ENCODE results near the gene ZYG11A. TPM values are rescaled to one million over a fixed set of nuclear protein-coding genes. Genes with fewer than 3 reads are reported as not detected.

The ZYG11A gene
- total RNA-seq, 1 donor from 2014 or later = not detected

DNA sequence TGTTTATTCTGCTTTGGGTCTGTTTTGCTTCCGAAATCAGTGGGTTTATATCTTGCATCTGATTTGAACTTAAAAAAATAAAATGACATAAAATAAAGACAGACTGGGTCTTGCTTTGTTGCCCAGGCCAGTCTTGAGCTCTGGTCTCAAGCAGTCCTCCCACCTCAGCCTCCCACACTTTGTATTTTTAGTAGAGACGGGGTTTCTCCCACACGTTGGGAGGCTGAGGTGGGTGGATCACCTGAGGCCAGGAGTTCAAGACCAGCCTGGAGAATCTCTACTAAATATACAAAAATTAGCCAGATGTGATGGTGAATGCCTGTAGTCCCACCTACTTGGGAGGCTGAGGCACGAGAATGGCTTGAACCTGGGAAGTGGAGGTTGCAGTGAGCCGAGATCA lies 5.9 kb downstream of the ZYG11A start:
- no peak for DNase-seq (ENCODE audit: low spot score in 2 of 2)
- intact Hi-C loops (cut with DNase I) = no loop called here
- Histone ChIP-seq H3K27ac (no peak overlapping the region), H3K36me3 (no peaks in the 10 kb centered on the region), H3K27me3 (no peaks in the 10 kb centered on the region), H3K4me1 (no peaks in the 10 kb centered on the region), H3K4me3 (no peak overlapping the region), H3K9me3 (no peaks in the 10 kb centered on the region)
- TF ChIP-seq, protein P1, sequence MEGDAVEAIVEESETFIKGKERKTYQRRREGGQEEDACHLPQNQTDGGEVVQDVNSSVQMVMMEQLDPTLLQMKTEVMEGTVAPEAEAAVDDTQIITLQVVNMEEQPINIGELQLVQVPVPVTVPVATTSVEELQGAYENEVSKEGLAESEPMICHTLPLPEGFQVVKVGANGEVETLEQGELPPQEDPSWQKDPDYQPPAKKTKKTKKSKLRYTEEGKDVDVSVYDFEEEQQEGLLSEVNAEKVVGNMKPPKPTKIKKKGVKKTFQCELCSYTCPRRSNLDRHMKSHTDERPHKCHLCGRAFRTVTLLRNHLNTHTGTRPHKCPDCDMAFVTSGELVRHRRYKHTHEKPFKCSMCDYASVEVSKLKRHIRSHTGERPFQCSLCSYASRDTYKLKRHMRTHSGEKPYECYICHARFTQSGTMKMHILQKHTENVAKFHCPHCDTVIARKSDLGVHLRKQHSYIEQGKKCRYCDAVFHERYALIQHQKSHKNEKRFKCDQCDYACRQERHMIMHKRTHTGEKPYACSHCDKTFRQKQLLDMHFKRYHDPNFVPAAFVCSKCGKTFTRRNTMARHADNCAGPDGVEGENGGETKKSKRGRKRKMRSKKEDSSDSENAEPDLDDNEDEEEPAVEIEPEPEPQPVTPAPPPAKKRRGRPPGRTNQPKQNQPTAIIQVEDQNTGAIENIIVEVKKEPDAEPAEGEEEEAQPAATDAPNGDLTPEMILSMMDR (IDR thresholded peaks at IDR 0.05) = no peak

DNA sequence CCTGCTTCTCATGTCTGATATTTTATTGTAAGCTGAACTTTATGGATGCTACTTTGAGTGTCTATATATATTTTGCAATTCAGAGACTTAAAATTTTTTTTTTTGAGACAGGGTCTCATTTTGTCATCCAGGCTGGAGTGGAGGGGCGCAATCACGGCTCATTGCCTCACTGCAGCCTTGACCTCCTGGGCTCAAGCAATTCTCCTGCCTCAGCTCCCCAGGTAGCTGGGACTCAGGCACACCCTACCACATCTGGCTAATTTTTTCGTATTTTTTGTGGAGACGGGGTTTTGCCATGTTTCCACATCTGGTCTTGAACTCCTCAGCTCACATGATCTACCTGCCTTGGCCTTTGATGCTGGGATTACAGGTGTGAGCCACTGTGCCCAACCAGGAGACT lies 8.4 kb downstream of the ZYG11A start:
- H3K36me3 ChIP-seq = no peaks in the 10 kb centered on the region
- H3K27ac ChIP-seq = no peak overlapping the region
- TF ChIP-seq, protein P1 (IDR thresholded peaks at IDR 0.05) = no peak
- no peaks in the 10 kb centered on the region for H3K4me1 ChIP-seq
- no peak for DNase-seq (ENCODE audit: low spot score in 2 of 2)
- no peaks in the 10 kb centered on the region for H3K27me3 ChIP-seq
- intact Hi-C loops (cut with DNase I) = no loop called here
- H3K4me3 ChIP-seq = no peak overlapping the region
- H3K9me3 ChIP-seq = no peaks in the 10 kb centered on the region

DNA sequence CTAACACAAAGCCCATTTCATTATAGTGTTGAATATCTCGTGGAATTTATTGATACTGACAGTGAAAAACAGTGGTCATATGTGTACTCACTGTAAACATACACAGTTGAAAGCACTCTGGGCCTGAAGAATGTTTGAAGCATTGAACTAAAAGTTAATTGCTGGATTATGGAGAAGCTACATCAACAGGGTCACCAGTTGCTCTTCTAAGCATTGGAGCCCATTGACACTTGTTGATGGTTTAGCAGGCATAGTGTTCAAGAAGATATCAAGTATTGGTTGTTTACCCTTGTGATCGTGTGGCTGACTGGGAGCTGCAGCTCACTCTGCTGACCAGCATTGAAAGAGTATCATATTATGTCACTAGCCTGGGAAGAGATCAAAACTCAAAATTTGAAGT lies 10.3 kb downstream of the ZYG11A start:
- Histone ChIP-seq H3K27ac (no peak overlapping the region), H3K36me3 (no peaks in the 10 kb centered on the region), H3K4me1 (no peaks in the 10 kb centered on the region), H3K9me3 (no peaks in the 10 kb centered on the region), H3K4me3 (no peak overlapping the region), H3K27me3 (no peaks in the 10 kb centered on the region)
- TF ChIP-seq, protein P1 (IDR thresholded peaks at IDR 0.05) = no peak
- intact Hi-C loops (cut with DNase I) = no loop called here
- no peak for DNase-seq (ENCODE audit: low spot score in 2 of 2)

DNA sequence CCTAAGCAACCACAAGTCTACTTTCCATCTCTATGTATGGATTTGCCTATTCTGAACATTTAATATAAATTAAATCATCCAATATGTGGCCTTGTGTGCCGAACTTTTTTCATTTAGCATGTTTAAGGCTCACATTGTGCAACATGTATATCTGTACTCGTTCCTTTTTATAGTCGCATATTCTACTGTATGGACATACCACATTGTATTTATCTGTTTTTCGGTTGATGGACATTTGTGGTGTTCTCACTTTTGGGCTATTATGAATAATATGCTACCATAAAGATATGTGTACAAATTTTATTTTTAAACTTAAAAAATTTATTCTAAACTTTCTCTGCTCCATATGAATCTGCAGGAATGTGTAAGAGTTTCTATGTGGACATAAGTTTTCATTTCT lies 13.0 kb downstream of the ZYG11A start:
- Histone ChIP-seq H3K36me3 (no peaks in the 10 kb centered on the region), H3K4me1 (no peaks in the 10 kb centered on the region), H3K9me3 (no peaks in the 10 kb centered on the region), H3K27ac (no peak overlapping the region), H3K27me3 (no peaks in the 10 kb centered on the region), H3K4me3 (no peak overlapping the region)
- intact Hi-C loops (cut with DNase I) = no loop called here
- TF ChIP-seq, protein P1 (IDR thresholded peaks at IDR 0.05) = no peak
- no peak for DNase-seq (ENCODE audit: low spot score in 2 of 2)

DNA sequence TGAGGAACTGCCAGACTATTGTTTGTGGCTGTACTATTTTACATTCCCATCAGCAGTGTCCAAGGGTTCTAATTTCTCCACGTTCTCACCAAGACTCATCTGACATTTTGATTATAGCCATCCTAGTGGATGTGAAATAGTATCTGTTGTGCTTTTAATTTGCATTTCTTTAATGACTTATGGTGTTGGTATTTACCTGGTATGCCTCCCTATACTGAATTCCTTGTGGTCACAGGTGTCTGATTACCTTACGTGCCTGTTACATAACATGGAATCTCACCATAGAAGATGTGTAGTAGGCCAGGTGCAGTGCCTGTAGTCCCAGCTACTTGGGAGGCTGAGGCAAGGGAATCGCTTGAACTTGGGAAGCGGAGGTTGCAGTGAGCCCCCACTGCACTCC lies 13.5 kb downstream of the ZYG11A start:
- Histone ChIP-seq H3K27me3 (no peaks in the 10 kb centered on the region), H3K4me3 (no peak overlapping the region), H3K36me3 (no peaks in the 10 kb centered on the region), H3K9me3 (no peaks in the 10 kb centered on the region), H3K27ac (no peak overlapping the region), H3K4me1 (no peaks in the 10 kb centered on the region)
- no peak for DNase-seq (ENCODE audit: low spot score in 2 of 2)
- TF ChIP-seq, protein P1 (IDR thresholded peaks at IDR 0.05) = no peak
- intact Hi-C loops (cut with DNase I) = no loop called here

DNA sequence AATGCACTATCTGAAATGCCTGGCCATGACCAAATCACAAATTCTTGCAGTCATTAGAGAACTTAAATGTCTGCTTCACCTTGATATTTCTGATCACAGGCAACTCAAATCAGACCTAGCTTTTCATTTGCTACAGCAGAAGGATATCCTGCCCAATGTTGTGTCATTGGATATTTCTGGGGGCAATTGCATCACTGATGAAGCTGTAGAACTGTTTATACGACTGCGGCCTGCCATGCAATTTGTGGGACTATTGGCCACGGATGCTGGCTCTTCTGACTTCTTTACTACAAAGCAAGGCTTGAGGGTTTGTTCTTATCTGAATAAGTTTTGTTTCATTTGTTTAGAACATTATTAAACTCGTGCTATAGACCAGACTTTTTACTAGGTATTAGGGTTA lies 14.9 kb downstream of the ZYG11A start:
- Histone ChIP-seq H3K36me3 (no peaks in the 10 kb centered on the region), H3K27ac (no peak overlapping the region), H3K27me3 (no peaks in the 10 kb centered on the region), H3K9me3 (no peaks in the 10 kb centered on the region), H3K4me1 (no peaks in the 10 kb centered on the region), H3K4me3 (no peak overlapping the region)
- DNase-seq (ENCODE audit: low spot score in 2 of 2) = no peak
- intact Hi-C loops (cut with DNase I) = no loop called here
- TF ChIP-seq, protein P1 (IDR thresholded peaks at IDR 0.05) = no peak

All from ascending aorta (tissue), 2 donors.